Fibroblast of the conjunctiva (primary cell): Measurements from ENCODE around the gene TMEM181.

ENCODE experiments used
- DNase-seq: peaks from one replicate; pipeline ENCODE4 v3.0.0-alpha.2; 2010; ENCODE audit warnings: low read depth

TMEM181 gene

DNA sequence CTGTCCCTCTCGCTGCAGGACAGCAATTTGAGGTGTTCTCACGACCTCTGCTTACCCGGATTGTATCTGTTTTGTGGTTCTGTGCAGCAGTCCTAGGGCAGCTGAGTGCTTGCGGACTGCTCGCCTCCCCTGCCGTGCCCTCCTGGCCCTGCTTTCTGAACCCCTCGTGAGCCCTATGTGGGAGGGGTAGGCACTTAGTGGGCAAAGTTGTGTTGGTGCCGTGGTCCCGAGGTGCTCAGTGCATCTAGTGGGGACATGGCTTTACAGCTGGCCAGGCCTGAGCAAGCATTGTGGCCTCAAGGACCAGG is 5.2 kb downstream of the TMEM181 start:
- DNase-seq = no peak

DNA sequence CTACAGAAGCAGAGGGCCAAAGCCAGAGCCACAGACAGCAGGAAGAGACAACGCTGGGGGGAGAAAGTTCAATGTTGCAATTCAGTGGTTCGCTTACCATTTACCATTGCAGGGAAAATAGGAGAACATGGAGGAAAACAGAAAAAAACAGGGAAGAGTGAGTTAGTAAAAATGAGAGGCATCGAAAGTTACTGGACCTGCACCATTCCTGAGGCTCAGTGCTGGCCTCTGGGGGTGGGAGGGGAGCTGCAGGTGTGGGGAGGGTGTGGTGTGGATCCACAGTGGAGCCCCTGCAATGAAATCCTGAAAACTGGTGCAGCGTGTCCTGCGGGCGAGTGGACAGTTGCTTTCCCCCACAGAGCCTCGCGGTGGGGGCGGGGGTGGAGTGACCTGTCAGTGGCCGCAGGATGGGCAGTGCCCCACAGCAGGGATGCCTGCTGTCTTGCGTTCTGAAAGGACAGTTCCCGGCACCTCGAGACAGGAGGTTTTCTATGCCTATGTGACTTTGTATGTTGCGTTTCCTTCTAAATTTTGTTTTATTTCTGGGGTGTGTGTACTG is 5.7 kb downstream of the TMEM181 start:
- no peak for DNase-seq

DNA sequence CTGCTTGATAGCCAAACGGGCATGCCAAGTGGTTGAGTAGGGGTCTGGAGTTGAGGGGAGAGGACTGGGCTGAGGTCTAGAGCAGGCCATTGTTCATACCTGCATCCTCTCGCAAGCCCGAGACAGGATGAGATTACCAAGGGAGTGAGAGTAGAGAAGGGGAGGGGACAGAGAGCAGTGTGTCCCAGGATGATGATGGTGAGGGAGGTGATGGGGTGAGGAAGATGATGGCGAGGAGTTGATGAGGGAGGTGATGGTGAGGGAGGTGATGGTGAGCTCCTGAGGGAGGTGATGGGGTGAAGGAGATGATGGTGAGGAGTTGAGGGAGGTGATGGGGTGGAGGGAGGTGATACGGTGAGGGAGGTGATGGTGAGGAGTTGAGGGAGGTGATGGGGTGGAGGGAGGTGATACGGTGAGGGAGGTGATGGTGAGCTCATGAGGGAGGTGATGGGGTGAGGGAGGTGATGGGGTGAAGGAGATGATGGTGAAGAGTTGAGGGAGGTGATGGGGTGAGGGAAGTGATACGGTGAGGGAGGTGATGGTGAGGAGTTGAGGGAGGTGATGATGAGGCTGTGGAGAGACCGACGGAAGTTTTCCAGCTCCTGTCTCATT is 6.4 kb downstream of the TMEM181 start:
- no peak for DNase-seq

DNA sequence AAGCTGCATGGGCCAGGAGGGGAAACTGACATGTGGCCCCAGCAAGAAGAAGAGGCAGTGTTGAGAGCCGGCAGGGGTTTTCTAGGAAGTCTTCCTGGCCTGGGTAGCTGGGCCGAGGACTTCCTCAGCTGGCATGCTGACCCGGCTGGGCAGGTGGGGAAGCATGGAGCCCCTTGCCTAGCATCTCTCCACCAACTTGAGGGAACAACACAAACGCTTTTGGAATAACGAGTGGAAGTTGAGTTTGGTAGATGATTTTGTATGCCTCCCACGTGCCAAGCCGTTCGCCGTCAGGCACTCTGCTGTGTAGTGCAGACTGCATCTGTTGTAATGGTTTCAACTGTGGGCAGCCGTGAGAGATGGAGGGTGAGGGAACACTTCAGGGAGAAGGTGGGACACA is 7.3 kb downstream of the TMEM181 start:
- no peak for DNase-seq

DNA sequence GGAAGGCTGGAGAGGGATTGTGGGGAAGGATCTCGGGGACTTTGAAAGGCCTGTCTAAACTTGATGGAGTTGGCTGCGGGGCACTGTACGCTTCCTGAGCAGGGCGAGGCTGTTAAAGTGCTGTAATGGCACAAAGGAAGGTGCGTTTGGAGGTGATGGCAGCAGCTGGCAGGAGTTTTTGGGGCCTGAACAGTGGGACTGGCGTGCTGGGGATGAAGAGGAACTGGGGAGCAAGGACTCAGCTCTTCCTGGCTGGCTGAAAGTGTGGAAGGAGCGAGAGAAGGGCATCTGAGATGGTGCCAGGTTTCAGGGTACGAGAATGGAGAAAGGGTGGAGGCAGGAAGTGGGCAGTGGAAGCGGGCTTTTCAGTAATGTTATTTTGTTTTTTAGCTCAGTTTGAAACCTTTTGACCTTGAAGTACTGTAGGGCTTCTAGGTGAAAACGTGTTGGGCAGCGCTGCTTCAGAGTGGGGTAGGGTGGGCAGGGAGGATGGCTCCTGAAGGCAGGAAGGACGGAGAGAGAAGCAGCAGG is 8.0 kb downstream of the TMEM181 start:
- DNase-seq = no peak

DNA sequence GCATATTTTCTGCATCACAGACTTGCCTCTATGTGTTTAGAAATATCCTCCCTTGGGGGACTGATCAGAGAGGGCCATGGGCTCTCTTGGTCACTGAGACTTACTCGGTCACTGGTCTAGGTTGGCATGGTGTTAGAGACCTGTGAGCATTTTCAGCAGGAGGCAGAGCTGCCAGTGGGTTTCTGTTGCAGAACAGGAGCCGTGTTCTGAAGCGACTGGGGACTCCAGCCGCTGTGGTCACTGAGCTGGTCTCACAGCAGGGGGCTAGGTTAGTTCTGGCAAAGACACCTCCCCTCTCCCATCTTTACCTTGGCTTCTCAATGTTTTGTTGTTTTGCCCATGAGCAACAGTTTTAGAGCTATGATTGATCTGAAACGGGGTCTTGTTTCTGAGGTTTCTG is 8.7 kb downstream of the TMEM181 start:
- DNase-seq = no peak

DNA sequence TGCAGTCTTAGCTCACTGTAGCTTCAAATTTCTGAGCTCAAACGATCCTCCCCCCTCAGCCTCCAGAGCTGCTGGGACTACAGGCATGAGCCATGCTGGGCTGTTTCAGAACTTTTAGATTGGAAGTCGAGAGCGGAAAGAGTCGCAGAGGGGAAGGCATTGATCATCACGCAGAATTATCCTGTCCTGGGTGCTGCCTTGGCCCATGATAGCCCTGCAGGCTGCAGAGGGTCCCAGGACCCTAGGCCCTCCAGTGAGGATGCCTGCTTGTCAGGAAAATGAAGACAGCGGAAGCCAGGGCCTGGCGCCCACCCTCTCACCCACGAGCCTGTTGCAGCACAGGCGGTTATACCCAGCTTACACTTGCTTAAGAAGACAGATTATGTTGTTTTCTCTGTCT is 9.1 kb downstream of the TMEM181 start:
- no peak for DNase-seq

DNA sequence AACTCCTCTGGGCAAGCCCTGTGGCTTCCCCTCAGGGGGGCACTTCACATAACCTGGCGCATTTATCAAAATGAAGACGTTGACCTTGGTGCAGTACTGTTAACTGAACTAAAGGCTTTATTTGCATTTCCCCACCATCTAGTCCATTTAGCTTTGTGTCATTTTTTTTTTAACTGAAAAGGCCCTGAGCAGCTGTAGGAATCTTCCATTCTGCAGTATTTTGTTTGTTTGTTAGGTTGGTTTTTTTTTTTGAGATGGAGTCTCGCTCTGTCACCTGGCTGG is 10.7 kb downstream of the TMEM181 start:
- DNase-seq = no peak

DNA sequence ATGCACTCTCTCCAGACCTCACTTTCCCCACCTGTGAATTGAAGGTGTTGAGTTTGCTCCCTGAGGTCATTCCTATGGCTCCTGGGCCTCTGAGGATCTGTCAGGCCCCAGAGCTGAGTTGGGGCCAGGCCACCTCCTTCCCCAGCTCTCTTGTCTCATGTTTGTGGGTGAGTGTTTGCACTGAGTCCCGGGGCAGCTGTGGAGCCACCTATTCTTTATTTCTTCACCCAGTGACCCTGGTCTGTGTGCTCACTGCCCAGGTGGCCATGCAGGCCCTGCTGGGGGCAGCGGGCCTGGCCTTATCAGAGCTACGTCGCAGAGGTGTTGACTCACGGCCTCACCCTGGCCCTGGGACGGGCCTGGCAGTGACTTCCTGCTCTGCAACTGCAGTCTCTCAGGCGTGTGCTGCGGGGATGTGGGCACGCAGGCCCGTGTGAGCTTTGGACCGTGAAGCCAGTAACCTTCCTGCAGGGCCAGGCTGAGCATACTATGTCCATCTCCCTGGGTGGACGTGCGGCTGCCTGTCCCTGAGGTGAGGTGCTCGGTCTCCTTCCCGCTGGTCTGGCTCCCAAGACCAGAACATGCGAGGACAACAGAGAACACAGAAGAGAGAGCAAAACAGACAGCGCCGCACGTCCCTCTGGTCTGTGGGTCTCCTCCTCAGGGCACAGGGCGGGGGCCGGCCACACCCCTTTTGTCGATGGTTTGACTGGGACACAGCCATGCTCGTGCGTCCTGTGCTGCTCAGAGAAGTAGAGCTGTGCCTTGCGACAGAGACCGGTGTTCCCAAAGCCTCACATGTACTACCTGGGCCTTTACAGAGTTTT is 12.1 kb downstream of the TMEM181 start:
- no peak for DNase-seq

DNA sequence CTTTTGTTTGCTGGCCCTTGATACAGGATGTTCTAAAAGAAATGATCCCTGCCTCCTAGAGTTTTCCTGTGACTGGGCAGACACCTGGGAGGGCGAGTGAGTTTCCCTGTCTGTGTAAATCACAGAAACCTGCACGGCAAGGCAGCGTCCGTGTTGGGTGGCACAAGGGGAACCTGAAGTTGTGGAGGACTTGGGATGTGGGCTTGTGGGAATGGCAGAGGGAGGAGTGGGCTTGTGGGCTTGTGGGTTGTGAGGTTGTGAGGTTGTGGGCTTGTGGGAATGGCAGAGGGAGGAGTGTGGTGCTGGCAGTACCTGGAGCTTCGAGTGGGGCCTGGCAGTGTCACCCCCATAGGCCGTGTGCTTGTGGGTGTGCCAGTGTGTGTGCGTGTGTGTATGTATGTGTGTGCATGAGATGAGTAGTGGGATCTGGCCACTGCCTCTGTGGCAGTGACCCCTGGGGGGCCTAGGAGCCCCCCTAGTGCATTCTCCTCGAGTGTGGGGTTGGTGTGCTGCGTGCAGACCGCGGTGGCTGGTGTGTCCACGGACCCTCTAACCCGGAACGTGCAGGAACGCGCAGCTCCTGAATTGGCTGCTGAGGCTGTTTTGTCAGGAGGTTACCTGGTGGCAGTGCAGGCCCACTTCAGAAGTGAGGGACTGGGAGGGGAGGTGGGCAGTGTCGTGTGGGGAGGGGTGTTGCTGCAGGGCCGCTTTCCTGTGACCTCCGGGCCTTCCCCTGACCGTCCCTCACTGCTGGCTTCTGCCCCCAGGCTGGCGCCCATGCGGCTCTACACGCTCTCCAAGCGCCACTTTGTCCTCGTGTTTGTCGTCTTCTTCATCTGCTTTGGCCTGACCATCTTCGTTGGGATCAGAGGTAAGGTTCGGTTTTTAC is 13.0 kb downstream of the TMEM181 start:
- no peak for DNase-seq

DNA sequence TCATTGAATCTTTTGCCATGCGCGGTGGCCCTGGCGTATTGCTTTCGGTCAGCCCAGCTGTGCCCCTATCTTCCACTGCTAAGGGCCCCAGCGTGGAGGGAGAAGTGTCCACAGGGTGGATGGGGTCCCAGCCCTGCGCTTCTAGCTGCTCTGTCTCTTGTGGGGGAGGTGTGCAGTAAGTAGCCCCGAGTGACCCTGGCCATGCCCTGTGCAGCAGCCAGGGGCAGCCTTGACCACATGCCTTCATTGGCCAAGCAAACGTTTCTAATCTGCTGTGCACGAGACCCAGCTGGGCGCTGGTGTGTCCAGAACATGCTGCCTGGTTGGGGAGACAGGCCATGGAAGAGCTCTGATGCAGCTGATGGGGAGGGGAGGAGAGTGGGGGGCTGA is 13.6 kb downstream of the TMEM181 start:
- no peak for DNase-seq

DNA sequence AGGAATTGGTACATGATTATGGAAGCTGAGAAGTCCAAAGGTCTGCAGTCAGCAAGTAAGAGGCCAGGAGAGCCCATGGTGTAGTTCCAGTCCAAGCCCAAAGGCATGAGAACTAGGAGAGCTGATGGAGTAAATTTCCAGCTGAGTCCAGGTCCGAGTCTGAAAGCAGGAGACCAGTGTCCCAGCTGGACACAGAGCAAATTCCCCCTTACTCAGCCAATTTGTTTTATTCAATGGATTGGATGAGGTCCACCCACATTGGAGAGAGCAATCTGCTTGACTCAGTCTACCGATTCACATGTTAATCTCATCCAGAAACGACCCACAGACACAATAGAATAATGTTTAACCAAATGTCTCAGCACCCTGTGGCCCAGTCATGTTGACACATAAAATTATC is 14.9 kb downstream of the TMEM181 start:
- DNase-seq = no peak

DNA sequence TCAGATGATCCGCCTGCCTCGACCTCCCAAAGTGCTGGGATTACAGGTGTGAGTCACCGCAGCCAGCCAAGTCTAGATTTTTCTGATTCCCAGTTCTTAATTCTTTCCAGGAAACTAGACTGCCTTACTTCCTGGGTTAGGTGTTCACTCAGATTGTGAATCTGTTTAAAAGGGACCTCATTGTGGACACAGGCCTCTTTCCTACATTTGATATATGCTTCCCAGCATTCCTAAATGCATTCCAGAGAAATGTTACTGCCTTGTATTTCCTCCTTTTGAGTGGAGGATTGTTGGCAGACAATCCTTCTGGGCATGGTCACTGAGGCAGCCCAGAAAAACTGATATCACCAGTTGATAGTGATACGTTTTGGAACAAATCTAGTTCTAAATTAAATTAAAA is 15.7 kb downstream of the TMEM181 start:
- DNase-seq = no peak

DNA sequence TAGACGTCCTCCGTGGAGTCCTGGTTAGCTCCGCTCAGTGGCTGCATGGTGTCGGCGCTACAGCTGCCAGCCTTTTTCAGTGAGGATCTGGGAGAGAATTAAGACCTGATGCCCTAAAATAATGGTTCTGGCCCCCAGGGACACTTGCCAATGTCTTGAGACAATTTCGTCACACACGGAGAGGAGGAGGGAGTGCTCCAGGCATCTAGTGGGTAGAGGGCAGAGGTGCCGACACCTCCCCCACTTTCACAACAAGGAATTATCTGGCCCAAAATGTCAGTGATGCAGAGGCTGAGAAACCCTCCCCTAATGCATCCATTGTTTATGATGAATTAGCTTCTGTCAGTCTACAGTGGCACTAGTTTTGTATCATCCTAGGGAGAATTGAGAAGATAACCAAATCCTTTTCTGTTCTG is 24.4 kb downstream of the TMEM181 start:
- no peak for DNase-seq

DNA sequence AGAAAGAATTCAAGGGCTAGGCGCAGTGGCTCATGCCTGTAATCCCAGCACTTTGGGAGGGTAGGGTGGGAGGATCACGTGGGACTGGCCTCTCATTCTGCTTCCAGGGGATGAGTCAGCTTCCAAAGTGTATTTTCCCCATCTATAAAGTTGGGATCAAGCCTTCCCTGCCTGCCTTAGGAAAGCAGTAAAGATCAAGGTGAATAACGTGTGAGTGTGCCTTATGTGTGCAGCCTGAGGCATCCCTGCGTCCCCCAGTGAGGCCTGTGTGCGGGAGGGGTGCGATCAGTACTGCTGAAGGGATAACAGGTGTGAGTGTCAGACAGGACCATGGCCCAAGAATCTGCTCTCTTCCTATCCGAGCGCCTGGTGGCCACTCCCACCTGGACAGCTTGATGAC is 26.8 kb downstream of the TMEM181 start:
- DNase-seq = no peak

DNA sequence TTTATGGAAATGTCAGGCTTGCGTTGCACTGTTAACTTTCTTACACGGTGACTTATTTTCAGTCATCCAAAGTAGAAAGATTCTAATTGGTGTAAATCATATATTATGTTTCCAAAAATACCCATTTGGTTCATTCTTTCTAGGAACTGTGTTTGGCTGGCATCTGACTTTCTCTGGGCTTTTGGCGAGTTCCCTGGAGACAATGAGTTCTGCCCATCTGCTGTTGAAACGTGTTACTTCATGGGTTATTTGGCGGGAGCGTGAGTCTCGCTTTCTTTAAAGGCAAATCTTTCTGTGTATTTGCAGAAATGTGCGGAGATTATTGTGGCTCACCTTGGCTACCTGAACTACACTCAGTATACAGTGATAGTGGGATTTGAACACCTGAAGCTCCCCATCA is 29.5 kb downstream of the TMEM181 start:
- no peak for DNase-seq

DNA sequence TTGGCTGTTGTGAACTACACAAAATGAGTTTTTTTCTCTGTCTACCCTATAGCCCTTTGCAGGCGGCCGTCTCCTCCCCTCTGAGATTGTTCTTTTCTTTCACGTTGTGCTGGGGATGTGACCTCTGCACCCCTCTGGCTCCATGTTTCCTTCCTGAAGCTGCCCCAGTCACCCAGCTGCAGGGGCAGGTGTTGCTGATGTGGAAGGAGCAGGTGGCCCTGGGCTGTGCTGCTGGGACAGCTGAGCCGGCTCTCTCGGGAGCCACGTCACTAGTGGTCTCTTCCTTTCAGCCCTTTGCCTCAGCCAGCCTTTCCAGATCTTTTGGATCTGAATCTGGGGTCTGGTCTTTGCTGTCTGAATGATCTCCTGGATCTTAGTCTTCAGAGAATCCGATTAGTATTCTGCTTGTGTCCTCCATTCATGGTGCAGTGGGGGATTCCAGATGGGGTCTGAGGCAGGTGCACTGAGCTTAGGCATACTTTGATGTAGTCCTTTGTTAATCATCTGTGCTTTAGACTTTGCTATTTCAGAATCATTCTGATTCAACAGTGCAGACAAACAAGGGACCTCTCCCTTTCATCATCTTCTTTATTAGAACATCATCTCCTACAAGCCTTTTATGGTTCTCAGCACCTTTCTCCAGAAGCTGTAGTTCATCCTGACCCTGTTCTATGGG is 31.4 kb downstream of the TMEM181 start:
- no peak for DNase-seq

DNA sequence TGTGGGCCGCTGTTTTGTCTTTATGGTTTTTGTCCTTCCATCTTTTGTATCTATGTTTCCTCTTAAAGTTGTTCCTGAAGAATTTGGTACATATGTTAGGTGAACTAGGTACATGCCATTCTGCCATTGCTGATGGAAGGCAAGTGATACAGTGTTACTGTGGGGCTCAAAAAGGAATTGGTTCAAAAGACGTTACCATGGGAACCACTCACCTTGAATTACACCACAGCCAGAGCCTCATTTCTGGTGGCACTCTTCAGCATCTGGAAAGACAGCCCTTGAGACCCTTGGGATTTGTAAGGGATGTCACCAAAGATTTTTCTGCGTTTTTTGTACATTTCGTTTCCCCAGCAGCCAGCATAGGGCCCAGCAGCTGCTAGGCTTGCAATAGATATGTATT is 31.9 kb downstream of the TMEM181 start:
- no peak for DNase-seq

DNA sequence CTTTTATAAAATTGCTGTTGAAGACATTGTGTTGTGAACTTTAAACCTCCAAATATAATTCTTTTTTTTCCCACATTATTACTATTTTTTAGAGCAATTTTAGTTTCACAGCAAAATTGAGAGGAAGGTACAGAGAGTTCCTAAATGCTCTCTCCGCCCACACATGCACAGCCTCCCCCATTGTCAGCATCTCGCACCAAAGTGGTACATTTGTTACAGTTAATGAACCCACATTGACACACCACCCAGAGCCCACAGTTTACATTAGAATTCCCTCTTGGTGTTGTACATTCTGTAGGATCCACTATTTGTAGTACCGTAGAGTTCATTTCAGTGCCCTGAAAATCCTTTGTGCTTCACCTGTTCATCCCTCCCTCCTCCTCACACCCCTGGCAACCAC is 33.8 kb downstream of the TMEM181 start:
- DNase-seq = no peak

DNA sequence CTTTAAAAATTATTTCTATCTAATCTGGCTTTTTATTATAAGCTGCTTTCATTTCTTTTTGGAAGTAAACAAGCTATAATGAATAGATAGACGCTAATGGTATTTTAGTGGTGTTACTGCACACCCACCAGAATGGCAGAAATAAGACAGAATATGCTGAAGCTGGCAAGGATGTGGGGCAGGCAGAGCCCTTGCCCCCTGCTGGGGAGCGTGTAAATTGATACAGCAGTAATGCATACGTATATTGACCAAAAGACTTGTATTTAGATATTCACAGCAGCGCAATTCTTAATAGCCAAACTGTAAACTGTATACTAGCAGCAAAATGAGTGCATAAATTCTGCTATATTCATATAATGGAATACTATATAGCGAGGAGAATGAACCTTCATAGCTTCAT is 35.3 kb downstream of the TMEM181 start:
- DNase-seq = no peak

DNA sequence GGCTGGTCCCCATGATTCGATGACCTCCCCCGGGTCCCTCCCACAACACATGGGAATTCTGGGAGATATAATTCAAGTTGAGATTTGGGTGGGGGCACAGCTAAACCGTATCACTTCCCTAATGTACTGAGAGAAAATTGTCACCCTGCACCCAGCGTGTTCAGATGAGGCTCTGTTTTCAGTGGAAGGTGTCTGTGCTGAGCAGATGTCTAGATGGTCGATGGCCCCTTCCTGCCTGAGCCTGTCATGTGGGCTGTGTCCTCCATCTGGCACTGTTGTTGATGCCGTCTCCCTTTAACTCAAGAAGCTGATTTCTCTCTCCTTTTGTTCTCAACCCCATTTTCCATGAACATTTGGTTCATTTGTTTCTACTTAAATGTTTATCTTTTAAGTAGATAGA is 37.0 kb downstream of the TMEM181 start:
- DNase-seq = no peak

DNA sequence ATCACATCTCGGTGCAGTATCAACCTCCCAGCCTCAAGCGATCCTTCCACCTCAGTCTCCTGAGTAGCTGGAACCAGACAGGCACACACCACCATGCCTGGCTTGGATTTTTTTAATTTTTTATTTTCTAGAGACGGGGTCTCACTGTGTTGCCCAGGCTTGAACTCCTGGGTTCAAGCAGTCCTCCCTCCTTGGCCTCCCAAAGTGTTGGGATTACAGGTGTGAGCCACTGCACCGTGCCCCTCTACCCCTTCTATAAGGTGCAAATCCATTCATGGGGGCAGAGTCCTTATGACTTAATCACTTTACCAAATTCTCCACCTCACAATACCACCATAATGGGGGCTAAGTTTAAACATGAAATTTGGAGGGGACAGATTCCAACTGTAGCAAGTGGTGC is 37.7 kb downstream of the TMEM181 start:
- DNase-seq = no peak
